OCI-LY7 (cell line): ENCODE results near the gene TRMT1. TPM values are rescaled to one million over a fixed set of nuclear protein-coding genes. Genes with fewer than 3 reads are reported as not detected.

Experiments used
- BruUV-seq: library from RNA; stranded (reverse); fragments of 400-500 nt; replicated peaks from 2 replicates; lab custom pipeline; 2021; lab: Mats Ljungman, UMichigan
- CTCF ChIA-PET: fragments of 300-600 bp; sonication (Branson Sonifier 250); formaldehyde crosslinking; loops from one replicate; lab custom pipeline; 2022; ENCODE audit warnings: antibody characterized with exemption; ENCODE audit not compliant: unreplicated experiment; lab: Charles Lee
- POLR2A ChIA-PET: fragments of 300-600 bp; sonication (Branson Sonifier 250); formaldehyde crosslinking; loops from one replicate; lab custom pipeline; 2022; ENCODE audit warnings: antibody characterized with exemption; lab: Charles Lee
- DNase-seq: peaks from one replicate; pipeline ENCODE4 v3.0.0-alpha.2; 2015; ENCODE audit warnings: low spot score
- H2AFZ ChIP-seq: fragments of 200-600 bp; sonication (generic), shearing (Covaris generic); 2 replicates; pipeline ENCODE4 v1.6.1; 2014; ENCODE audit warnings: mild to moderate bottlenecking, antibody characterized with exemption, low read length, moderate library complexity
- H3K27ac ChIP-seq: fragments of 200-600 bp; sonication (generic); 2 replicates; pipeline ENCODE4 v1.5.1; 2014; ENCODE audit warnings: mixed run types, low read depth, mild to moderate bottlenecking, moderate library complexity, low read length, inconsistent platforms; ENCODE audit not compliant: poor library complexity, severe bottlenecking
- H3K36me3 ChIP-seq: fragments of 200-600 bp; sonication (generic); 2 replicates; pipeline ENCODE4 v1.6.1; 2014; ENCODE audit warnings: mild to moderate bottlenecking, antibody characterized with exemption, low read length, moderate library complexity, mixed read lengths; ENCODE audit not compliant: insufficient read depth
- H3K4me1 ChIP-seq: fragments of 200-600 bp; sonication (generic); 2 replicates; pipeline ENCODE4 v1.5.1; 2014; ENCODE audit warnings: mild to moderate bottlenecking, low read length; ENCODE audit not compliant: insufficient read depth, poor library complexity, severe bottlenecking
- H3K4me2 ChIP-seq: fragments of 200-600 bp; sonication (generic); 2 replicates; pipeline ENCODE4 v1.6.1; 2014; ENCODE audit warnings: mild to moderate bottlenecking, low read length
- H3K4me3 ChIP-seq: fragments of 200-600 bp; sonication (generic); 2 replicates; pipeline ENCODE4 v1.5.1; 2014; ENCODE audit warnings: mild to moderate bottlenecking, low read depth, low read length; ENCODE audit not compliant: poor library complexity, severe bottlenecking
- H3K79me2 ChIP-seq: fragments of 200-600 bp; sonication (generic); 2 replicates; pipeline ENCODE4 v1.6.1; 2016; ENCODE audit warnings: low read depth, mild to moderate bottlenecking, low read length, moderate library complexity, mixed read lengths; ENCODE audit not compliant: insufficient read depth
- H3K9me2 ChIP-seq: fragments of 200-600 bp; sonication (generic); 2 replicates; pipeline ENCODE4 v1.6.1; 2016; ENCODE audit warnings: mild to moderate bottlenecking, low read length, mixed read lengths; ENCODE audit not compliant: insufficient read depth
- H3K9me3 ChIP-seq: fragments of 200-600 bp; sonication (generic); 2 replicates; pipeline ENCODE4 v1.6.1; 2014; ENCODE audit warnings: mild to moderate bottlenecking, mixed run types, low read length, mixed read lengths
- H4K20me1 ChIP-seq: fragments of 200-600 bp; sonication (generic); 2 replicates; pipeline ENCODE4 v1.6.1; 2014; ENCODE audit warnings: mild to moderate bottlenecking, antibody characterized with exemption, low read length, moderate library complexity, mixed read lengths; ENCODE audit not compliant: insufficient read depth
- EZH2phosphoT487 ChIP-seq: fragments of 200-600 bp; sonication (generic); IDR thresholded peaks from 2 replicates; pipeline ENCODE4 v1.6.1; 2018; ENCODE audit warnings: low read depth, borderline replicate concordance, mild to moderate bottlenecking, mixed run types, antibody characterized with exemption, low read length, moderate library complexity, mixed read lengths
- intact Hi-C: fragments of 100-400 bp; cut with micrococcal nuclease; formaldehyde crosslinking; loops from one replicate; pipeline ENCODE4 v1.10.0; 2022; ENCODE audit not compliant: unreplicated experiment
- total RNA-seq, 2 experiments: library from RNA; depleted of rRNA in 1 of 2; stranded (reverse); fragments of >200 nt in 1 of 2; shearing (Covaris generic) in 1 of 2; gene quantifications; 2 replicates each; pipeline ENCODE4 v1.2.3, GENCODE V29; 2014 to 2022
- TF ChIP-seq, protein P1 (sequence below): fragments of 200-600 bp; sonication (generic); conservative IDR thresholded peaks from 2 replicates; pipeline ENCODE4 v1.5.1; 2014; ENCODE audit warnings: mild to moderate bottlenecking, antibody characterized with exemption, low read length, moderate library complexity, mixed read lengths

Gene TRMT1
- total RNA-seq, 2 experiments from 2014 or later = 50.4 to 56.8 TPM

DNA sequence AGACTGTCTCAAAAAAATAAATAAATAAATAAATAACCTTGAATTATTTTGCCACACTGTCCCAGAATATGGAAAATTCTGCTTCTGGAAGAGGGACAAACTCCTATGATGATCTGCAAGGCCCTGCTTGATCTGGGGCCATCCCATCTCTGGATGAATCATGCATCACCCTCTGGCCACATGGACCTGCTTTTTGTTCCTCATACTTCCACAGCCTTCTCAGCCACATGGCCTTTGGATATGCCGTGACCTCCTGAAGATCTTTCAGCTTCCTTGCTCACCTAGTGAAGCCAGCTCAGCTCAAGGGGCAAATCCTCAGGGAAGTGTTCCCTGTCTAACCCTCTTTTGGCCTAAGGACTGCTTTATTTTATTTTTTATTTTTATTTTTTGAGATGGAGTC, 44.0 kb upstream of the TRMT1 start:
- no TSS peak for BruUV-seq
- Histone ChIP-seq H3K9me3 (no peaks in the 10 kb centered on the region), H3K4me2 (peak overlapping the region; percentile 29), H3K79me2 (peaks cover 26% of the 10 kb centered on the region; the same call in 1 of the 2 replicates), H3K4me1 (peaks cover 97% of the 10 kb centered on the region), H3K36me3 (no peaks in the 10 kb centered on the region), H4K20me1 (no peaks in the 10 kb centered on the region), H3K27ac (peak overlapping the region; percentile 95), H3K4me3 (peak overlapping the region; percentile 69), H2AFZ (no peak overlapping the region), H3K9me2 (no peaks in the 10 kb centered on the region)
- CTCF ChIA-PET = no interaction called here
- no peak for DNase-seq
- POLR2A ChIA-PET = interaction anchor here (0.7 to 2.8 kb wide), 2 partner anchors 8 to 10 kb away, joined by 3 to 7 read pairs; no protein-coding TSS in a partner anchor
- intact Hi-C loops = loop anchor here (10.0 kb wide), 1 partner anchor 674 kb away; no protein-coding TSS in a partner anchor
- no peak for TF ChIP-seq EZH2phosphoT487
- TF ChIP-seq, protein P1, sequence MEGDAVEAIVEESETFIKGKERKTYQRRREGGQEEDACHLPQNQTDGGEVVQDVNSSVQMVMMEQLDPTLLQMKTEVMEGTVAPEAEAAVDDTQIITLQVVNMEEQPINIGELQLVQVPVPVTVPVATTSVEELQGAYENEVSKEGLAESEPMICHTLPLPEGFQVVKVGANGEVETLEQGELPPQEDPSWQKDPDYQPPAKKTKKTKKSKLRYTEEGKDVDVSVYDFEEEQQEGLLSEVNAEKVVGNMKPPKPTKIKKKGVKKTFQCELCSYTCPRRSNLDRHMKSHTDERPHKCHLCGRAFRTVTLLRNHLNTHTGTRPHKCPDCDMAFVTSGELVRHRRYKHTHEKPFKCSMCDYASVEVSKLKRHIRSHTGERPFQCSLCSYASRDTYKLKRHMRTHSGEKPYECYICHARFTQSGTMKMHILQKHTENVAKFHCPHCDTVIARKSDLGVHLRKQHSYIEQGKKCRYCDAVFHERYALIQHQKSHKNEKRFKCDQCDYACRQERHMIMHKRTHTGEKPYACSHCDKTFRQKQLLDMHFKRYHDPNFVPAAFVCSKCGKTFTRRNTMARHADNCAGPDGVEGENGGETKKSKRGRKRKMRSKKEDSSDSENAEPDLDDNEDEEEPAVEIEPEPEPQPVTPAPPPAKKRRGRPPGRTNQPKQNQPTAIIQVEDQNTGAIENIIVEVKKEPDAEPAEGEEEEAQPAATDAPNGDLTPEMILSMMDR = no peak

DNA sequence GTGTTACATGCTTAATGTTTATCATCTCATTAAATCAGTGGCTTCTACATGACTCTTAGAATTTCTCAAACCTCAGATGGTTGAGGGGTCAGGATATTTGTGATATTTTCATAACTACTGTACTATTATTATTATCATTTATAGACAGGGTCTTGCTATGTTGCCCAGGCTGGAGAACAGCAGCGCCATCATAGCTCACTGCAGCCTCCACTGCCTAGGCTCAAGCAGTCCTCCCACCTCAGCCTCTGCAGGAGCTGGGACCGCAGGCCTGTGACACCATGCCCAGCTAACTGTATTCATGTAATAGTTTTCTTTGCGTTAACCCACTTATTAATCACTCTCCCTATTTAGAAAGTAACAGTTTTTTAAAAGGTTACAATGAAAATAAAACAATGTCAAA, 43.2 kb upstream of the TRMT1 start:
- peaks cover 33% of the 10 kb centered on the region; the same call in 1 of the 2 replicates for H3K79me2 ChIP-seq
- peaks cover 93% of the 10 kb centered on the region for H3K4me1 ChIP-seq
- ChIA-PET POLR2A (interaction anchor here (2.8 kb wide), 1 partner anchor 10 kb away, joined by 7 read pairs; no protein-coding TSS in a partner anchor), CTCF (no interaction called here)
- H4K20me1 ChIP-seq = no peaks in the 10 kb centered on the region
- peaks cover 6% of the 10 kb centered on the region for H3K36me3 ChIP-seq
- no peak overlapping the region for H3K4me3 ChIP-seq
- TF ChIP-seq, protein P1 = 0 out of 2 replicates have a peak, but pooled peaks have one; percentile 20
- TF ChIP-seq EZH2phosphoT487 = no peak
- intact Hi-C loops = loop anchor here (10.0 kb wide), 1 partner anchor 675 kb away; no protein-coding TSS in a partner anchor
- no peaks in the 10 kb centered on the region for H3K9me3 ChIP-seq
- no peak for DNase-seq
- H3K27ac ChIP-seq = peak overlapping the region; percentile 95
- H3K4me2 ChIP-seq = peak overlapping the region; percentile 39
- no peaks in the 10 kb centered on the region for H3K9me2 ChIP-seq
- H2AFZ ChIP-seq = no peak overlapping the region
- BruUV-seq = no TSS peak
